GM21825 (cell line): ENCODE data around the gene WNT7A.

Source experiments
- ATAC-seq: cut with Tn5 transposase; IDR thresholded peaks from one replicate; pipeline ENCODE4 v1.9.1; 2021; ENCODE audit warnings: mild to moderate bottlenecking, moderate library complexity; ENCODE audit not compliant: unreplicated experiment

WNT7A gene

GRCh38 chr3:13798401-13798800, 81.5 kb downstream of the WNT7A start:
- ATAC-seq = no peak

GRCh38 chr3:13796701-13797460, 83.0 kb downstream of the WNT7A start:
- no peak for ATAC-seq

GRCh38 chr3:13795816-13796215, 84.1 kb downstream of the WNT7A start:
- ATAC-seq = no peak

DNA sequence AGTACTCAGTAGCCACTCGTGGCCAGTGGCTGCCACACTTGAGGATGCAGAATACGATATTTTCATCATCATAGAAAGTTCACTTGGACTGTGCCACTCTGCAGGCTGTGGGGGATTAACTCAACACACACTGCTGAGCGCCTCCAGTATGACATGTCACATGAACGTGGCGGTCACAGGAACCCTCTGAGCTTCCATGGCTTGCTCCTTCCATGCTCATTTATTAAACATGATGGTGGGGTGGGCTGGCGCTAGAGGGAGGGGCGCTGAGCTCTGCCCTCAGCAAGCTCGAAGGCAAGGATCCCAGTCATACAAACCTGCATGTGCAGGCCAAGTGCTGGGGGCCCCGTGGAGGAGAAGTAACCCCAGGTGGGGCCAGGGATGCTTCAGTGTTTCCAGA, 85.5 kb downstream of the WNT7A start:
- no peak for ATAC-seq

GRCh38 chr3:13793451-13793850, 86.4 kb downstream of the WNT7A start:
- ATAC-seq = no peak

DNA sequence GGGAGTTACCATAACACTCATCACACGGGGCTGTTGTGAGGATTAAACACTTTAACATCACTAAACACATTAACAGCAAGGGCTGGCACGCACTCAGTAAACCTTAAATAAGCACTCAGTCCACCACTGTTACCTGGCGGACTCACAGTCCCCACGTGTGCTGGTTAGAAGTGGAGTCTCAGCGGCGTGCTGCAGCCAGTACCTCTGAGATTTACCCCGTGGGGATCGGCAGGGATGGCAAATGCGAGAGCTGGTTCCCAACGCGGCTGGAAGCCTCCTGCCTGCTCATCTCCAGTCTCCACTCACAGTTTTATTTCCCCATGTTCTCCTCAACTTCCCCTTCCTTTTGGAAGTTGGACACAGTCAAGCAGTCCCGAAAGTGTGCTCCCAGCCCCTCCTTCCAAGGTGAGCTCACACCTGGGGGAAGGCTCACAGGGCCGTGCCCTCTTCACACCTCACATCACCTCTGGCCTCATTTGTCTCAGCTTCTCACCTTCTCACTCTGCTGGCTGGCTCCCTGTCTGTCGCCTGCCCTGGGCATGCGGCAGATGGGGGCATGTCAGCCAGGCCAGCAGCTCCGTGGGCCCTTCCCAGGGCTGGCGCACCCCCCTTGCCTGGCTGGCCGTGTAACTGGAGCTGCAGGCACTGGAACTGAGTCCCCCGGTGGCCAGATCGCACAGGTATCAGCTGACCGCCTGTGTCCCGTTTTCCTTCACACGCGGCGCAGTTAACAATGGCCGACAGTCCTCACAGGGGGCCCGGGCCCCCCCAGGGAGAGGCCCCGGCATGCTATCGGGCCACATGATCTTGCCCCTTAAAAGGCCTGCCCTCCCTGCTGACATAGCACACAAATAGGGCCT, 87.1 kb downstream of the WNT7A start:
- no peak for ATAC-seq

GRCh38 chr3:13792051-13792490, 87.8 kb downstream of the WNT7A start:
- ATAC-seq = no peak

DNA sequence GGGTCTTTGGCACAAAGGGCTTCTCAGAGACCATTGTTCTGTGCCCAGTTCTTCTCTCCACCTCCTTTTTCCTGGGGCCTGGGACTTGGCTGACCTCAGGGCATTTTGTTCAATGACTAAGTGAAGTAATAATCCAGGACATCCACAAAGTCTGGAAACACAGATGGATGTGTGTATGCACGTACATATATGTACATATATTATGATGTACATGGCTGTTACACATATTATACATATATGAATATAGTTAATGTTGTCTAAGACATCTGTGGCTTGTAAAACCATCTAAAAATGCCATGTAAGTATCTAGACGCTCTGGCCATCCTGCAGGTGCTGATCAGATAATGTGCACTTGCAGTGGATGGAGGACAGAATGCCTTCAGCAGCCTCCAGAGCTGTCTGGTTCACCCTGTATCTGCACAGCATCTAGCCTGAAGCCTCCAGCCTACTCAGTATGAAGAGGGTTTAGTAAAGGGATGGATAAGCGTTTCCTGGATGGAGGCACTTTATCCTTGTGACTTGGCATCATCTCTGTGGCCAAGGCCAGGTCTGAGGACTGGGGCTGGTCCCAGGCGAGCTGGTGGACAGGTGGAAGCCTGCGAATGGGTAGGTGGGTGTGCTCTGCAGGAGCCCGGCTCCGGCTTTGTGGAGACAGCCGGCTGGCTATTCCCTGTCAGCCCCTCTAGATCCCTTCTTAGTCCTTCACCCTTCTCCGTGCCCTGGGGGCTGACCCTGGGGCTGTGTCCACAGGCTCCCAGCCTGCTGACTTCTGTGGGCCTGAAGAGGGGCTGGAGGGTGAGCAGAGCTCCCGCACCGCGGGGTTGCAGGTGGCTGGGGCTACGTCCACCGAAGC, 88.4 kb downstream of the WNT7A start:
- ATAC-seq = no peak

DNA sequence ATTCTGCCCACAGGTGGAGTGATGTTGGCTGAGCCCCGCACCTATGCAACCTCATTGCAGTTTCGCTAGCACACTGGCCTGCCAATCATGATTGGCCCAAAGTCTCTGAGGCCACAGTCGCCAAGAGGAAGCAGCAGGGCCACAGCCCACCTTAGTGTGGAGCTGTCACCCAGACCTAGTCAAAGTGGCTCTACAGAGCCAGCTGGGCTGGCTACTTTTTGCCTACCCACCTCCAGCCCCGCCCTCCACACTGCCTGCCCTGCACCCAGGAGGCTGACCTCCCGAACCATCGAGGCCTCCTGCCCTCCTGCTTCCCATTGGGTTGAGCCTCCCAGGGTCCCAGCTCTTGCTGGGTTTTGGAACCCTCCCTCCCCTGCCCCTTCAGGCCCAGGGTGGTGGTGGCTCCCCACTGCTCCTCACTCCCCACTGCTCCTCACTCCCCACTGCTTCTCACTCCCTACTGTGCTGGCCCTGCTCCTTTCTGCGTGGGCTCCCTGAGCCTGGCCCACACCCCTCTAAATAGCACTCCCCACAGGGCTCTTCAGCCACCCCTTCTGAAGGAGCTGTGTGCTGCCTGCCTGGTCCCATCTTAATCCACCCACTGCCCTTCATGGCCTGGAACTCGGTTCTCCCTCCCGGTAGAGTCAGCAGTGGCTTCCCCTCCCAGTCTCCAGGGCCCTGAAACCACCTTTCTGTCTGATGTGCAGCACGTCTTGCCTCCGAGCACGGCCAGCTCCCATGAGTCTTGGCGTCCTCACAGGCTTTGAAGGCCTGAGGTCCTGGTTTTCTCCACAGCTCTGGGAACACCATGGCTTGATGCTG, 89.3 kb downstream of the WNT7A start:
- ATAC-seq = no peak

DNA sequence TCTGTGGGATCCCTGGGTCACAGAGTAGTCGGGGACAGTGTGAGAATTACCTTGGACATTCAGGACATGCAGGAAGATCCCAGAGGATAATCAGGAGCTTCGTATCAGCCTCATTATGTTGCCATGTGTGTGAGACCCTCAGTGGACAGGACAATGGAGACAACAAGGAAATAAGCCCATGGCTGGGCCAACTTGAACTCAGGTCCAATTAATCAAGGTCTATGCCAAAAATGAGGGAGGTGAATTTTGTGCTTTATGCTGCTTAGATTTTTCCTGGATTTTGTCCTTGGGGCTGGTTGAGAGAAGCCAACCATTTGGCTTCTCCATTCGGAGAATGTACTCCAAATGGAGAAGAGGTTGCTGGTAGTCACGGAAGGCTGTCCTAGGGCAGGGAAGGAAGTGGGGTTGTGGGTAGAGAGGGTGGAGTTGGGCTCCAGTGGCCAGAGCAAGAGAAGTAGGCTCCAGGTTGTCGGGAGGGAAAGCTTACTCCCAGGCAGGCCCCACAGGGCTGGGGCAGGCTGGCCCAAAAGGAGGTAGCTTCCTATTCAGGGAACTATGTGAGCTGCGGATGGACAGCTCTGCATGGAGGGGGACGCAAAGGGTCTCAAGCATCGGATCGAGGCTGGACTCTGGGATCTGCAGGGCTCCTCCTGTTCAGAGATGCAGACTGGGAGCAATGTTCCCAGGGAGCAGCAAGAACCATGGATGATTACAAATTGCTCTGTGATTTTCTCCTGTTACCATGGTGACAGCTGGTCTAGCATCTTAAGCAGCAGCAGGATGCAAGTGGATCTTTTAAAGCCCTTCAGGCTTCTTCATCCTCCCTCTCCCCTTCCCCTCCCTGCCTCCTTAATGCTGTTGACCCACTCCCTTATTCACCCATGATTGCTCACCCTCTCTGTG, 91.1 kb downstream of the WNT7A start:
- ATAC-seq = no peak

GRCh38 chr3:13787533-13788132, 92.2 kb downstream of the WNT7A start:
- no peak for ATAC-seq

- ATAC-seq = no peak
Measured at GRCh38 chr3:13786811-13787210, 93.1 kb downstream of the WNT7A start.

- ATAC-seq = no peak
Measured at GRCh38 chr3:13785853-13786436, 93.9 kb downstream of the WNT7A start.

- ATAC-seq = no peak
Measured at GRCh38 chr3:13785351-13785750, 94.5 kb downstream of the WNT7A start.

DNA sequence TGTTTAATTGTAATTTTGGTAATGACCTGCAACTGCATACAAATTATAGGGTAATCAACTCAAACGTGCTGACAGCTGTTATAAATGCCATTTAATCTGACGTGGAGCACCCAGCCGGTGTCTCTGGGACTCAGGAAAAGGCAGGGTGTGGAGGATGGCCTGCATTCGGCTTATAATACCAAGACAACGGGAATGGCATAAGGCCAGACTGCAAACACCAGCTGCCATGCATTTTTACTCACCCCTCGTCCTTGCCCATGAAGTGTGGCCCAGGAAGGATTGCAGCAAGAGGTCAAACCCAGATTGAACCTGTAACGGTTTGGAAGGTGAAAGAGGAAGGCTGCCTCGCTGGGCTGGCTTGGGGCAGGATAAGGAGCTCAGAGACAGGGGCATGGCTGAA, 96.4 kb downstream of the WNT7A start:
- ATAC-seq = no peak

- ATAC-seq = no peak
Measured at GRCh38 chr3:13782501-13782900, 97.4 kb downstream of the WNT7A start.

DNA sequence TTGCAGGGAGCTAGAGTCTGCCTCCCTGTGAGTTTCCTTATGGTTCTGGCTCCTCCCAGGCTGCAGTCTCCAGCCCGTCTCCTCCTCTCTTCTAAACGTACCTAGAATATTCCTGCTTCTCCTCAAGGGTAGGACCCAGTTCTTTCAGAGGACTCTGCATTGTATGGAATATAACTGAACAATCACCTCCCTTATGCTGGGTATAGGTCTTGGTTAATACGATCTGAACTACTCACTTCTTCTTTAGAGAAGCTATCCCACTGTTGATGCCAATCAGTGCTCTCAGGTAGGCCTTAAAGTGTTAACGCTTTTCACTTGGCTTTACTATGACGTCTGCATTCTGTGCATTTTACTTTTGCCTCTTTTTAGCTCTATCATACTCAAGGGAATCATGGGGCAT, 98.5 kb downstream of the WNT7A start:
- ATAC-seq = no peak

DNA sequence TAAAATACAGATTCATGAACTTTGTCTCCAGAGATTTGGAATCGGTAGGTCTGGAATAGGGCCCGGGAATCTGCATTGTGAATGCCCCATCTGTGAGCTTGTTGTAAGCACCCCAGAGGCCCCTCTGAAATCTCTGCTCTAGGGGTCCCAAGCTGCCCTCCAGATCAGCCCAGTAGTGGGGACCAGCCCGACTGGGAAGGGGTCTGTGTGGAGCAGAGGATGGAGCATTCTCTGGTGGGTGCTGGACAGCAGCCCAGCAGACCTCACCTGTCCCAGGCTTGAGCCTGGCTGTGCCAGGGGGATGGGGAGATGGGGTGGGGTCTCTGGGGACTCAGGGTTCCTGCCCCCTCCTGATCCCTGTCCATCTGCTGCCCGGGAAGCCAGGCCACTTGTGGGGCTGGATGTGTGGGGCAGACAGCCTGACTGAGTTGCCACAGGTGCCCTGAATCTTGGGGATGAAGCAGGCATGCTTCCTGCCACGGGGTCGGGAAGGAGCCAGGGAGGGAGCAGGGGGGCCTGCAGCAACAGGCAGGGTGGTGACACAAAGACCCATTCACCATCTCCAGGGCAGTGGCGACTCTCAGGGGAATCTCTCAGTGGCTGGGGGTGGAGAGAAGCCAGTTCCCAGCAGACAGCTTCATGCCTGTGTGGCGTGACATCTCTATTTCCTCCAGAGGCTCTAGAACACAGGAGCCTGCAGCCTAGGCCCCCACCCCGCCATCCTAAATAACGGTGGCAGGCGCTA, 99.3 kb downstream of the WNT7A start:
- no peak for ATAC-seq
